ENCODE results near the gene COL8A2.

DNA sequence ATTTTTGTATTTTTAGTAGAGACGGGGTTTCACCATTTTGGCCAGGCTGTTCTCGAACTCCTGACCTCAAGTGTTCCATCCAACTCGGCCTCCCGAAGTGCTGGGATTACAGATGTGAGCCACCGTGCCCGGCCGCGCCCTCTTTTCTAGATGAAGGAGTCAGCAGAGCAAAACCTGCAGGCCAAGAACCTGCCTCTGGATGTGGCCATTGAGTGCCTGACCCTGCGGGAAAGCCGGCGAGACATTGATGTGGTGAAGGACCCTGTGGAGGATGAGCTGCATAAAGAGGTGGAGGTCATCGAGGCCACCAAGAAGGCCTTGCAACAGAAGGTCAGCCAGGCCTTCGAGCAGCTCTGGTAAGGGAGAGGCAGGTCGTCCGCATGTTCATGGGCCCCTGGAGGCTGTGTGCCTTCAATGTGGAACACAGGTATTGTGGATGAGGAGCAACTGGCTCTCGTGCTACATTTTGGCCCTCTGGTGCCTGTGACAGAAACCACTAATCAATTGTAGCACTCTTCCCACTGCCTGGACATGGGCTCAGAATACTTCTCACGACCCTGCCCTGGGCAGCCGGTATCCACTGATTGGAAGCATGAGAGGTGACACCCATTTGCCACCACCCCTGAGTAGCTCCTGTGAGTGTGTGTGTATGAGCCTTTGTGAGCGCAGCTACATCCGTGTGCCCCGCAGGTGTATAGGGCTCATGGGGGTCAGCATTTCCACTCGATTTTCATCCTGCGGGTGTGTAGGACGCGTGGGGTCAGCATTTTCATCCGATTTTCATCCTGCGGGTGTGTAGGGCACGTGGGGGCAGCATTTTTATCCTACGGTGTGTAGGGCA is 39.1 kb downstream of the COL8A2 start:
- TF ChIP-seq, protein P1, sequence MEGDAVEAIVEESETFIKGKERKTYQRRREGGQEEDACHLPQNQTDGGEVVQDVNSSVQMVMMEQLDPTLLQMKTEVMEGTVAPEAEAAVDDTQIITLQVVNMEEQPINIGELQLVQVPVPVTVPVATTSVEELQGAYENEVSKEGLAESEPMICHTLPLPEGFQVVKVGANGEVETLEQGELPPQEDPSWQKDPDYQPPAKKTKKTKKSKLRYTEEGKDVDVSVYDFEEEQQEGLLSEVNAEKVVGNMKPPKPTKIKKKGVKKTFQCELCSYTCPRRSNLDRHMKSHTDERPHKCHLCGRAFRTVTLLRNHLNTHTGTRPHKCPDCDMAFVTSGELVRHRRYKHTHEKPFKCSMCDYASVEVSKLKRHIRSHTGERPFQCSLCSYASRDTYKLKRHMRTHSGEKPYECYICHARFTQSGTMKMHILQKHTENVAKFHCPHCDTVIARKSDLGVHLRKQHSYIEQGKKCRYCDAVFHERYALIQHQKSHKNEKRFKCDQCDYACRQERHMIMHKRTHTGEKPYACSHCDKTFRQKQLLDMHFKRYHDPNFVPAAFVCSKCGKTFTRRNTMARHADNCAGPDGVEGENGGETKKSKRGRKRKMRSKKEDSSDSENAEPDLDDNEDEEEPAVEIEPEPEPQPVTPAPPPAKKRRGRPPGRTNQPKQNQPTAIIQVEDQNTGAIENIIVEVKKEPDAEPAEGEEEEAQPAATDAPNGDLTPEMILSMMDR (IDR thresholded peaks at IDR 0.05) = no peak
- TF ChIP-seq POLR2A (IDR thresholded peaks at IDR 0.05) (no peak), POLR2AphosphoS5 (IDR thresholded peaks at IDR 0.05) (no peak)

All from prostate gland (tissue), 2 donors.